ENCODE measurements around the gene GLB1L3. TPM values are rescaled to one million over a fixed set of nuclear protein-coding genes. Genes with fewer than 3 reads are reported as not detected.

Gene GLB1L3
- total and polyA plus RNA-seq, 2 experiments from 2014 or later: 0.17 TPM; not detected in 1

GRCh38 chr11:134364261-134364660 lies 88.1 kb downstream of the GLB1L3 start:
- Histone ChIP-seq H3K4me3 (no peak overlapping the region), H3K9me3 (ENCODE audit: low read depth) (no peaks in the 10 kb centered on the region), H3K27ac (no peak overlapping the region), H4K20me1 (ENCODE audit: insufficient read depth, poor library complexity, severe bottlenecking) (no peaks in the 10 kb centered on the region), H3K27me3 (no peaks in the 10 kb centered on the region), H3K79me2 (no peaks in the 10 kb centered on the region), H3K4me1 (ENCODE audit: insufficient read depth) (no peaks in the 10 kb centered on the region), H2AFZ (no peak overlapping the region), H3K9me2 (replicated peaks; ENCODE audit: insufficient read depth) (no peaks in the 10 kb centered on the region), H3K36me3 (replicated peaks; ENCODE audit: insufficient read depth, low read depth) (no peaks in the 10 kb centered on the region), H3K4me2 (no peak overlapping the region)
- WGBS (ENCODE audit: low lambda C conversion rate, missing lambda C conversion rate): 89% methylated on average over 9 of the region's 9 CpGs
- no peak for TF ChIP-seq EZH2phosphoT487 (IDR thresholded peaks at IDR 0.05; ENCODE audit: low read depth, severe bottlenecking, unreplicated experiment)
- TF ChIP-seq, protein P1, sequence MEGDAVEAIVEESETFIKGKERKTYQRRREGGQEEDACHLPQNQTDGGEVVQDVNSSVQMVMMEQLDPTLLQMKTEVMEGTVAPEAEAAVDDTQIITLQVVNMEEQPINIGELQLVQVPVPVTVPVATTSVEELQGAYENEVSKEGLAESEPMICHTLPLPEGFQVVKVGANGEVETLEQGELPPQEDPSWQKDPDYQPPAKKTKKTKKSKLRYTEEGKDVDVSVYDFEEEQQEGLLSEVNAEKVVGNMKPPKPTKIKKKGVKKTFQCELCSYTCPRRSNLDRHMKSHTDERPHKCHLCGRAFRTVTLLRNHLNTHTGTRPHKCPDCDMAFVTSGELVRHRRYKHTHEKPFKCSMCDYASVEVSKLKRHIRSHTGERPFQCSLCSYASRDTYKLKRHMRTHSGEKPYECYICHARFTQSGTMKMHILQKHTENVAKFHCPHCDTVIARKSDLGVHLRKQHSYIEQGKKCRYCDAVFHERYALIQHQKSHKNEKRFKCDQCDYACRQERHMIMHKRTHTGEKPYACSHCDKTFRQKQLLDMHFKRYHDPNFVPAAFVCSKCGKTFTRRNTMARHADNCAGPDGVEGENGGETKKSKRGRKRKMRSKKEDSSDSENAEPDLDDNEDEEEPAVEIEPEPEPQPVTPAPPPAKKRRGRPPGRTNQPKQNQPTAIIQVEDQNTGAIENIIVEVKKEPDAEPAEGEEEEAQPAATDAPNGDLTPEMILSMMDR (IDR thresholded peaks at IDR 0.05; ENCODE audit: poor library complexity): no peak
- no peak for TF ChIP-seq EZH2 (IDR thresholded peaks at IDR 0.05; ENCODE audit: borderline replicate concordance)
- DNase-seq (ENCODE audit: low spot score): no peak

GRCh38 chr11:134365011-134365925 lies 89.1 kb downstream of the GLB1L3 start:
- no peaks in the 10 kb centered on the region for H3K9me2 ChIP-seq (replicated peaks; ENCODE audit: insufficient read depth)
- no peaks in the 10 kb centered on the region for H3K9me3 ChIP-seq (ENCODE audit: low read depth)
- H3K4me3 ChIP-seq: no peak overlapping the region
- H3K4me1 ChIP-seq (ENCODE audit: insufficient read depth): no peaks in the 10 kb centered on the region
- H3K27me3 ChIP-seq: no peaks in the 10 kb centered on the region
- H3K79me2 ChIP-seq: no peaks in the 10 kb centered on the region
- H4K20me1 ChIP-seq (ENCODE audit: insufficient read depth, poor library complexity, severe bottlenecking): no peaks in the 10 kb centered on the region
- H3K36me3 ChIP-seq (replicated peaks; ENCODE audit: insufficient read depth, low read depth): no peaks in the 10 kb centered on the region
- no peak for DNase-seq (ENCODE audit: low spot score)
- no peak overlapping the region for H2AFZ ChIP-seq
- WGBS (ENCODE audit: low lambda C conversion rate, missing lambda C conversion rate): 76% methylated on average over 22 of the region's 22 CpGs
- H3K4me2 ChIP-seq: no peak overlapping the region
- TF ChIP-seq, protein P1 (IDR thresholded peaks at IDR 0.05; ENCODE audit: poor library complexity): no peak
- no peak for TF ChIP-seq EZH2 (IDR thresholded peaks at IDR 0.05; ENCODE audit: borderline replicate concordance)
- H3K27ac ChIP-seq: no peak overlapping the region

DNA sequence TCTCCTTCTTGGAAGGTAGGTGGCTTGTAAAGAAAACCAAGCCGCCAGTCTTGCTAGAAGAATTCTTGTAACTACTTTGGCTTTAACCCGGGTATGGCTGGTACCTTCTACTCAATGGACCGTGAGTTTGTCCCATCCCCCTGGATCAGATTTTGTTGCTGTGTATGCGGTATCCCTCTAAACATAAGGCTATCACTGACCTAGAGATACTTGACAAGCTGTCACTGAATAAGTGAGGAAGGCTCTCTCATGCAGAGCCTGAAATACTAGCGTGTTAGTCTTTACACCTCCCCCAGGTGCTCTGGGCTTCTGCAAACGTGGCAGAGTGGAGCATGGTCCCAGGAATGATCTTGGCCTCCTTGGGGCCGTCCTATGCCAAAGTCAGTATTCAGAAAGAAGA lies 90.1 kb downstream of the GLB1L3 start:
- no peaks in the 10 kb centered on the region for H3K27me3 ChIP-seq
- WGBS (ENCODE audit: low lambda C conversion rate, missing lambda C conversion rate): 81% methylated on average over 7 of the region's 7 CpGs

More for the DNA sequence above, 90.1 kb downstream of the GLB1L3 start:
- Histone ChIP-seq H2AFZ (no peak overlapping the region), H3K79me2 (no peaks in the 10 kb centered on the region), H3K9me3 (ENCODE audit: low read depth) (no peaks in the 10 kb centered on the region), H3K4me2 (no peak overlapping the region), H4K20me1 (ENCODE audit: insufficient read depth, poor library complexity, severe bottlenecking) (no peaks in the 10 kb centered on the region), H3K9me2 (replicated peaks; ENCODE audit: insufficient read depth) (no peaks in the 10 kb centered on the region), H3K4me1 (ENCODE audit: insufficient read depth) (no peaks in the 10 kb centered on the region), H3K4me3 (no peak overlapping the region), H3K27ac (no peak overlapping the region), H3K36me3 (replicated peaks; ENCODE audit: insufficient read depth, low read depth) (no peaks in the 10 kb centered on the region)
- TF ChIP-seq EZH2phosphoT487 (IDR thresholded peaks at IDR 0.05; ENCODE audit: low read depth, severe bottlenecking, unreplicated experiment) (no peak), EZH2 (IDR thresholded peaks at IDR 0.05; ENCODE audit: borderline replicate concordance) (no peak)
- TF ChIP-seq, protein P1 (IDR thresholded peaks at IDR 0.05; ENCODE audit: poor library complexity): no peak
- DNase-seq (ENCODE audit: low spot score): no peak

Measured in hepatocyte (in vitro differentiated cells).